Adrenal gland (tissue), 5 donors: ENCODE results near the gene RABGAP1.

Experiments
- POLR2A ChIP-seq, 2 donors: fragments of 450-650 bp; IDR thresholded peaks; one replicate each; pipeline ENCODE4 v1.6.1; 2017; ENCODE audit warnings: antibody characterized with exemption in 2 of 2, mild to moderate bottlenecking in 2 of 2, moderate library complexity in 1 of 2
- TF ChIP-seq, protein P1 (sequence below), 6 experiments: fragments of 450-650 bp in 4 of 6; fragments of 200-600 bp in 2 of 6; sonication (generic) in 1 of 6; IDR thresholded peaks; 1 replicate in 5 of 6; 2 replicates in 1 of 6; pipeline versions ENCODE4 v1.5.1 to v1.8.0; 2016 to 2021; ENCODE audit warnings: antibody characterized with exemption in 6 of 6, mild to moderate bottlenecking in 2 of 6, moderate library complexity in 1 of 6
- donor health status: DM: no; HTN: no; CAD: no.

DNA sequence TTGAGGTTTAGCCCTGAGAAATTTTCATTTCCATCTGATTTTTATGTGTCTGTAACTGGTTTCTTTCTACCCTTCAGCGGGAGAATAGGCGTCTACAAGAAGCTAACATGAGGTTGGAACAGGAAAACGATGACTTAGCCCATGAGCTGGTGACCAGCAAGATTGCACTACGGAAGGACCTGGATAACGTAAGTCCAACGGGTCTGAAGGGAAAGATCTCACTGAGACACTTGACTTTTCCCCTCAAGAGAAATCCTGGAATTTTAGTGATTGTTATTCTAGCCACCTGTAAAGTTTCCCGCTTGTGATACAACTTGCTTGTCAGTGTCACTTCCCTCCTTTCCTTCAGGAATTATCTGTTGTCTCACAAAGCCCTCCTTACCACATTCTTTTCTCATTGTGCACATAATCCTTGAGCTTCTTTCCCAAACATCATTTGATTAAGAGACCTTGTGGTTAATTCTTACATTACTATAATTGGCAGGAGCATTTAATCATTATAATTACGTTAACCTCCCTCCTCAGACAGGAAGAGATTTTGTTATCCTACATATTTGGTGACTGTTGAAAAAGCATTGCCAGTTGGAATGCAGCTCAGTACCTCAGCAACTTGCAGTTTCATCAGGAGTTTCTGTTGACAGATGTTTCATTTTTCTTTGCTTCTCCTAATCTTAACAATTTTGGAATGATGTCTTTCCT is 149.5 kb downstream of the RABGAP1 start:
- TF ChIP-seq, protein P1, sequence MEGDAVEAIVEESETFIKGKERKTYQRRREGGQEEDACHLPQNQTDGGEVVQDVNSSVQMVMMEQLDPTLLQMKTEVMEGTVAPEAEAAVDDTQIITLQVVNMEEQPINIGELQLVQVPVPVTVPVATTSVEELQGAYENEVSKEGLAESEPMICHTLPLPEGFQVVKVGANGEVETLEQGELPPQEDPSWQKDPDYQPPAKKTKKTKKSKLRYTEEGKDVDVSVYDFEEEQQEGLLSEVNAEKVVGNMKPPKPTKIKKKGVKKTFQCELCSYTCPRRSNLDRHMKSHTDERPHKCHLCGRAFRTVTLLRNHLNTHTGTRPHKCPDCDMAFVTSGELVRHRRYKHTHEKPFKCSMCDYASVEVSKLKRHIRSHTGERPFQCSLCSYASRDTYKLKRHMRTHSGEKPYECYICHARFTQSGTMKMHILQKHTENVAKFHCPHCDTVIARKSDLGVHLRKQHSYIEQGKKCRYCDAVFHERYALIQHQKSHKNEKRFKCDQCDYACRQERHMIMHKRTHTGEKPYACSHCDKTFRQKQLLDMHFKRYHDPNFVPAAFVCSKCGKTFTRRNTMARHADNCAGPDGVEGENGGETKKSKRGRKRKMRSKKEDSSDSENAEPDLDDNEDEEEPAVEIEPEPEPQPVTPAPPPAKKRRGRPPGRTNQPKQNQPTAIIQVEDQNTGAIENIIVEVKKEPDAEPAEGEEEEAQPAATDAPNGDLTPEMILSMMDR (IDR thresholded peaks at IDR 0.05) = no peak
- no peak for TF ChIP-seq POLR2A (IDR thresholded peaks at IDR 0.05)
